HG03139 (cell line): ENCODE results near the gene CDK15.
"Not testable (repeated sequence)": the region's sequence is repeated elsewhere in the genome, so short reads cannot be mapped to it uniquely, and the experiment has no call there.

Source experiments
- ATAC-seq: cut with Tn5 transposase; IDR thresholded peaks from one replicate; pipeline ENCODE4 v1.9.1; 2021; ENCODE audit not compliant: unreplicated experiment

CDK15 gene

DNA sequence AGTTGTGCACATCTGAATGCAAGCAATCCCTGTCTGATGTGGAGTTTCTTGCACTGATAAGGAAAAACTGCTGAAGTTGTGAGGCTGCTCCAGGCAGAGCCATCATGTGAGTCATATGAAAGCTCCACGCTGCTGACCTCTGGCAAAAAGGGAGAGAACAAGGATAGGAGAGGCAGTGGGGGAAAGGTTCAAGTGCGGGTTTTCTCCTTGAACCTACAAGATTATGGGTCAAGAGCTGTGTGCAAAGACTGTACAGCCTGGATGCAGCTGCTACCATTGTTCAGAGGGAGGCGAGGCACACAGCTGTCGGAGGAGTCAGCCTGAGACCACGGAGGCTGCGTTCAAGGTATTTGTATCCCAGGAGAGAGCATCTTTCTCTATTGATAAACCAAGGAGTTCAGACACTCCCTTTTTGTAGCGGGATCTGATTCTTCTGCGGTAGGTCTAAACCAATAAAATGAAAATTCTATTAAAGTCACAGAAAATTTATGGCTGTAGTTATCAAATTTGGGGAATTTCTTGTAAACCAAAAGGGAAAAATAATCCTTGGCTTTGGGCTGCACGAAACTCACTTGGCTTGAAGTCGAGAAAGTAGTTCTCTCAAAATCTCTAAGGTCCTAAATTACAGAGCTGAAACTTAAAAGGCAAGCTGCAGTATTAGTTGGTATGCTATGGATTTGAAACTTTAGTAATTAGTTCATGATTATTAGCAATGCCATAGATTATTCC lies at the start of gene CDK15:
Gene CDK15 (plus strand): TSS at position 96 of the 729 bp plus-strand sequence. CDS start 128 bp downstream, at position 224.
- ATAC-seq: no peak

DNA sequence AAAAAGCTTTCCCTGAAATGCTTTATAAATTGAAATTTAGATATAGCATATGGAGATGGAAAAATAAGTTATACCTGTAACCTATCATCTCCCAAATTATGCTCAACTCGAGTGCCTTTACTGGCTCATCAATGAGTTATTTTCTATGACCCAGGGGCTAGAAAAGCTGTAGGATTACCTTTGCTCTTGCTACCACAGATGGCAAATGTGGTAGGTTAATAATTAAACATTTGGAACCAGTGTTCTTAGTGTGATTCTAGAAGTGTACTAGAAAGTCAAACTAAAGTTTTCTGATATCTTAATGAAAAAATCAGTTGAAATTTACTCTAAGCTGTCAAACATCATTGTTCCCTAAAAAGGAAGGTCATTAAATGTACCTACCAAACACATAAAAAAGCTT lies 48.1 kb upstream of the CDK15 start:
- no peak for ATAC-seq

DNA sequence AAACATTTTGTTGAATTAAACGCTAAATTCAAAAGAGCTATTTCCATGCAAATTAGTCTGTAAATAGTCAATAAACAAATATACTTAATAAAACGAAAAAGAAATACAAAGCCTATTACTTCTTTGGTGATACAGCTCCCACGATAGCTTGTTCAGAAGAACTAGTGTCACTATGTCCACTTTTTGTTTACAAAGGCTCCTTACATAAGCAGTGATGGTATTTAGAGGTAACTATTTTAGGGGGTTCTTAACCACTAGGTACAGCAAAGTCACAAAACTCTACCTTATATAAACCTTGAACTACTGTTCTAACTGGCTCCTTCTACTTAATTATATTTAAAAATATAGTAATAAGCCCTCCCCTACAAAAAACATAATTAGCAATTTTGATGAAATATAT lies 47.5 kb upstream of the CDK15 start:
- no peak for ATAC-seq

DNA sequence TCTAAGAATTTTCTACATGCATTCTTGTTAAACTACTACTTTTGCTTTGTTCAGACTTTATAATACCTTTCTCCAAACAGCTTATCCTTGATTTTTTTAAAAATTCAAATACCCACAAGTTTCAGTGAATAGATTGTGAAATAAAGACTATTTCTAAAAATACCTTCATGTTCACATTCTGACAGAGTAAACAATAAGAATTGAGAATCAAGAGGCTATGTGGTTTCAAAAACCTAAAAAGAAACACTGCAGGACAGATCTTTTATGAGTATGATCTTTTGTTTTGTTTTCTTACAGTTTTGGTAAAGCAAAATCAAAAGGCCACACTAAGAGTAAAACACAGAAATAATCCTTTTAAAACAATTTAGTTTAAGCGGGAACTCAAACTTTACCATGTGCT lies 46.8 kb upstream of the CDK15 start:
- ATAC-seq: no peak

DNA sequence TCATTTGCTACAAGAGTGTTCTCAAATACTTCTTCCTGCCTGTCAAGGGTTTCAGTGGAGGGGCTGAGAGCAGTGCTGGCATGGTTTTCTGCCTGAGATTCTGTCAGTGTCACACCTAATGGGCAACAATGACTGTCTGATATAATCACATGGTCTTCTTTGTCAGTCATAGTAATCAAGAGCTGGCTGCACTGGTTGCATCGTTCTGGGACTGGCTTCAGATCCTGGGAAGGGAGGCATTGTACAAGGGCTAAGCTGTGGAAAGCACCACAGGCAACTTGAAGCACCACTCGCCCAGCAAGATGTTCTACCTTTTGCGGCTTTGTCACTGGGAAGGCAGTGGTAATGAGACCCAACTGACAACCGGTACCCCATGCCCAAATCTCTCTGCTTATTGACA lies 45.2 kb upstream of the CDK15 start:
- ATAC-seq: no peak

DNA sequence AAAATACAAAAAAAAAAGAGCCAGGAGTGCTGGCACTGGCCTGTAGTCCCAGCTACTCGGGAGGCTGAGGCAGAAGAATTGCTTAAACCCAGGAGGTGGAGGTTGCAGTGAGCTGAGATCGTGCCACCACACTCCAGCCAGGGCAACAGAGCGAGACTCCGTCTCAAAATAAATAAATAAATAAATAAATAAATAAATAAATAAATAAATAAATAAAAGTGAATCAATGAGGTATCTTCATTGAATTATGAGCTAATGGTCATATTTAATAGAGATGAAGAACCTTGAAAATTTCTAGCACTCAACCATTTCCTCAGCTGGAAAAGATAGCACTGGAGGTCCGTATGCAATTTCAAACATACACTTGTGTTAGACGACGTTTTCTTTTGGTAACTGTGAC lies 41.9 kb upstream of the CDK15 start:
- not testable (repeated sequence) for ATAC-seq

DNA sequence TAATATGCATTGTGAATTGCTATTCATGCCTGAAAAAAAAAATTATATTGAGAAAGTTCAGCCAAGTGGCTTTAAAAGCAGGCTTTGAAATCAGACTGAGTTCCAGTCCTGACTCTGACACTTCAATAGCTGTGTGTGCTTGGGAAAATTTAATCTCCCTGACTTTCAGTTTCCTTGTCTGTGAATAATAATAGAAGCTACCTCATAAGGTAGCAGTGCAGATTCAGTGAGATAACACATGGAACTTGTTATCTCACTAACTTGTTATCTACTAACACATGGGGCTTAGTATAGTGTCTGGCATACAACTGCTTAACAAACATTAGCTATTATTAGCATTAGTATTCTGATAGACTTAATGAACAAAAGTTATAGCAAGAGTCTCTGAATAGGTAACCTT lies 40.5 kb upstream of the CDK15 start:
- ATAC-seq: no peak

DNA sequence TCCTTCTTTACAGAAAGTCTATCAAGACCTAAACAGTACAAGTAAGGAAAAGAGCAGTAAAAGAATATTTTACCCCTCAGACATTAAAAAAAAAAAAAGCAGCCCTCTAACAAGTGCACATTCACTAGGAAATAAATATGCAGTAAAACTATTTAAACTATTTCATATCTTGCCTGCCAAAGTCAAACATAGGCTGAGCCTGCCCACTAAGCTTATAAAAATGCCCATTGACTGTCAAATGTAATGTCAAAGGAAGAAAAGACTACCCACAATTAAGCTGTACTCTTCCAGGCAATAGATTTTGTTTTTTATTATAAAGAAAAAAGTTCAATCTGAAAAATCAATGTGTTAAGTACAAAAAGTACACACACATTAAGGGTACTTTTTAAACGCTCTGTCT lies 37.4 kb upstream of the CDK15 start:
- no peak for ATAC-seq

DNA sequence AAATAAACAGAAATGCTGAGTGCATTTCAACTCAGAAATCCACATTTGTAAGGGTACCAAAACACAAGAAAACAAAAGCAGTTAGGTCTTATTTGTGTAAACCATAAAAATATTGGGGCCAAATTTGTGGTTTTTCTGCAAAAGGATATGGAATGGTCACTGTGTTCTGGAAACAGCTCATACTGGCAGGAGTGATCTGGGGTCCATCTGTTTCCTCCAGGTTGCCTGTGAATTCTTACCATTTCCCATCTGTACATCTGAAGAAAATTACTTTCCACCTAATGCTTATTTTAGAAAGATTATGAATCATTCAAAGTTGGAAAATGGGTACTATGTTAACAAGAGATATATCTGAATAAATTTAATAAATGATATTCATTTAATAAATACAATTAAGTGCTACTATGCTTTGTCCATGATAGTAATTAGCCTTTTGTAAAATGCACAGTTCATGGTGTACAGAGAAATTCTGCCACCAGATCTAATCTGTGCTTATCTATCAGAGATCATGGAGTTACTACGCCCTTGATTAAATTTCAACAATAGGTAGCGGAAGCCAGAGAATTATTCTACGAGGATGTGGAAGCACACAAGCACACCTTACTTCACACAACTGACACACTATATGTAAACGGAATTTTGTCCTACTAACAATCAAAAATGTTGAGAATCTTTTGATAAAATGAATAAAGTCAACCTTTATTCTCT lies 36.5 kb upstream of the CDK15 start:
- ATAC-seq: no peak

DNA sequence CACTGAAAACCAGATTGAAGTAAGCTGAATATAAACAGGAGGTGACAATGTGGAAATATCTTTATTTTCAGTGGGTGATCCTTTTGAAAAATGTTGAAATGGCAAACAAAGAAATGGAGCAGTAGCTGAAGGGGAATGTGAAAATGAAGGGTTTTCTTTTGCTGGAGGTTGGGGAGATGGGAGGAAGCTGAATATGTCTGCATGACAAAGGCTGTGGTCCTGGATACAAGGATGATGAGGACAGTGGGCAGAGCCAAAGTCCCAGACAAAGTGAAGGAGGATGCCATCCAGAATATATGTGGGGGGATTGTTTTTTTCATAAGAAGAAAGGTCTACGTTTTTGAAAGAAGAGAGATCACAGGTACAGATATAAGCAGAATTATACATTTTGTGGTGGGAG lies 32.3 kb upstream of the CDK15 start:
- ATAC-seq: no peak

DNA sequence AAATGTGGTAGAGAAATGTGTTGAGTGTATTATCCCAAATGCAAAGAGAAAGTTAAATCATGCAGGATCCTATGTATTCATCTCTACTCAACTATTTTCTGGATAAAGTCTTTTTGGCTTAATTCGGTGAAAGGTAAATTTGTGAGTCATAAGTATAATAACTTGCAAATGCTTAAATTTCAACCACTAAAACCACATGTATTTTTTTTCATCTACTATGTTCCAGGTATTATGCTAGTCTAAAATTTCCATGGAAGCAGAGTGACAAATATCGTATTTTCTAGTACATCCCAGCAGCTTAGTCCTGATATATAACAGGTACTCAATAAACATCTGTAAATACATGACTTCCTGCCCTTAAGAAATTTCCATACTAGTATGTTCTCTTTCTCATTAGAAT lies 31.8 kb upstream of the CDK15 start:
- ATAC-seq: no peak

DNA sequence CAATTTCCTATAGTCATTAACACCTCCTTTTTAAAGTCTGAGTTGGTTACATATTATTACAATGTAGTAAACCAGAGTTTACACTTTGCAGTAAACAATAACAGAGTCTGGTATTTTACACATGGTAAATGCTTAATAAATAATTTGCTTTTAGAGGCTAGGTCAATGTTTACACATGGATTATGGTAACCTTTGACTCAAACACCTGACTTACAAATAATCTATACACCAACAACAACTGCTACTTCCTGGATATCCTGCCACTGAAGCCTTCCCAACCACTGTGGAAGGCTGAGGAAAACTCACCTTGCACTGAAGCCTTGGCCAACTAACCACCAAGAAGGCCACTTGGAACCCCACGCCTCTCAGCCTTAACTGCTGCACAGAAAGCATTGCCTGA lies 31.0 kb upstream of the CDK15 start:
- no peak for ATAC-seq

DNA sequence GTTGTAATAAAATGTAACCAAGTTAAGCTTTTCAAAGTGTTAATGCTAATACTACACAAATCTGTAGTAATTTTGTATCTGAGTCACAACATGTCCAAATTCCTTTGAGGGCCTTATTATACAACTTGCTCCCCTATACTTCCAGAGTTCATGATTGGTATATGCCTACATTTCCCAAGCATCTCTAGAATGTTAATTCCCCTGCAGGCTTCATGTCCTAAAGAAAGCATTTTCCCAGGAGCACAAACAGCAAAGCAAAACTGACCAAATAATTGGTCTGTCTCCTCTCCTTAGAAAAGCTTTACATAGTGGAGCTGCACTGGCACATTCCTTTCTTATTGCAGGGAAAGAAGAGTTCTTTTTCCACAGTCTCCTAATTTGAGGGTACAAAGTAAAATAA lies 29.3 kb upstream of the CDK15 start:
- no peak for ATAC-seq

DNA sequence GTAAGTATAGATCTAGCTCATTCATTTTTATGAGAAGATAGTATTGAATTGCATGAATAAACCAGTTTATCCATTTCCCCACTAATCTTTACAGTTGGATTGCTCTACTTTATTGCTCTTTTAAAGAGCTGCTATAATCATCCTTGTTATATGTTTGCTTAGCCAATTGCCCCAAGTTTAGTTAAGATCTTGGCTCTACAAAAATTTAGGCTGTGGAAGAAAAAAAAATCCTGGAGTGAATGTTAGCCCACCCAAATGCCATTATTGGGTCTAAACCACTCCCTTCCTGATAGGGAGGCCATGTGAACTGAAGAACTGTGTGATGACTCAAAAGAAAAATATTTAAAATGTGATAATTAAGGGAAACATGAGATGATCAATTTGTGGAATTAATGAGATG lies 28.5 kb upstream of the CDK15 start:
- ATAC-seq: no peak

DNA sequence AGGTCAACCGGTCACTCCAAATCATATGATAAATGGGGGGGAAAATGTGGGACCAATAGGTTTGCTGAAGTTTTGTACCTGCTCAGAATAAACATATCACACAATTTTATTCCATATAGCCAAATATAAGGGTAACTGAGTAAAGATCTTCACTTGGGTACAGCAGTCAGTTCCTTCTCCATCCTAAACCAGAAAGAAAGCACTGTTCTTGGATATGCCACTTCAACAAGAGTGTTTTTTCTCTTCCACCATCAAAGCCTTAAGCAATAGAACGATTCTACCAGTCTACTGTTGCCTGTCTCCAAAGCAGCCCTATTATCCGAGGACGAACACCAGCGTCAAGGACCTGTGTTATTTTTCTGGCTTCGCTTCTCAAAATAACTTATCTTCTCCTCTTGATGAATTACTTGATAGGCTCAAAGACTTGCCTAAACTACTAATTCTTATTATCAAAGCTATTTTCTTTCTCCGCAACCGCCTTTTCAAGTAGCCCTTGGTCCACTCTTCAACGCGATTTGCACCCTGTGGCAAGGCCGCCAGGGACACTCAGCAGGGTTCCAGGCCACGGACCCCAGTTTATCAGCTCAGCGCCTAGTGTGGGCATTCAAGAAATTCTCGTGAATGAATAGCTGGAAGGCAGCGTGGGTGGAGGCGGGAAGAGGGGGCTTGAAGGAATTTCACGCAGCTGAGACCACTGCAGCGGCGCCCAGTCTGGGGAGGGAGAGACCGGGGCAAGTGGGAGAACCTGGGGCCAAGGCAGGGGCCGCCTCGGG lies 26.2 kb upstream of the CDK15 start:
- ATAC-seq: no peak

DNA sequence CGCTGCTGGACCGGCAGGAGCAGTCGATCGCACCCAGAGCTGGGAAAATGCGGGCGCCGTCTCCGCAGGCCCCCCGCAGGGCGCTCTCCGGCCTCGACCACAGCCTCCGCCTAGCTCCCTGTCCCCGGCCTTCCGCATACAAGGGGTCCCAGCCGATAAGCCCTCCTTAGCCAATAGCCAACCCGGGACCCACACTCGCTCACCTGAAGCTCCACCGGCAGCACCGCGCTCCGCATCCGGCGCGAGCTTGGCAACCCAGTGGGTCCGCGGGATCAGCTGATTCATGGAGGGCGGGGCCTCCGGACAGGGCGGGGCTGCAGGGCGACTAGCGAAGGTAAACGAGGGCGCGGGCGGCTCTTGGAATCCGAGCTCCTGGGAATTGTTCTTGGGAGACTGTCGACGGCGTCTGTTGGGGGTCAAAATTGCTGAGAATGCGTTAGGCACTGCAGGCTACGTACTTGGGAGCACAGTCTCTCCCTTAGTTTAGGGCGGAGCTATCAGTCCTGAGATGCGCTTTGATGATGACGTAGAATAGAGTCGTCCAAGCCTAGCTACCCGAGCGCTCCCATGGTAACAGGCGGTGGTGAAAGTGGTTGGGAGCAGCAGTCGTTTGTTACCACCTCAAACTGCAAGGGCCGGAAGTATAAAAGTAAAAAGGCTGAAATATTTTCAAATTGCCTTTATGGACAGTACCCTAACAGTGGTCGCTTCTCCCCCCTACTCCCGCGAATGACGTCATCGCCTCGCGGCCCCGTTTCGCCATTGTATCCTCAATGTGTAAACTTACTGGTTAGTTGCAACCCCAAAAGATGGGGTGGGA lies 25.5 kb upstream of the CDK15 start, which contains the start of gene ALS2:
Gene ALS2 (minus strand): TSS at position 260 of the 820 bp plus-strand sequence. CDS start 12,048 bp downstream, outside the sequence.
- ATAC-seq: peak; percentile 92

DNA sequence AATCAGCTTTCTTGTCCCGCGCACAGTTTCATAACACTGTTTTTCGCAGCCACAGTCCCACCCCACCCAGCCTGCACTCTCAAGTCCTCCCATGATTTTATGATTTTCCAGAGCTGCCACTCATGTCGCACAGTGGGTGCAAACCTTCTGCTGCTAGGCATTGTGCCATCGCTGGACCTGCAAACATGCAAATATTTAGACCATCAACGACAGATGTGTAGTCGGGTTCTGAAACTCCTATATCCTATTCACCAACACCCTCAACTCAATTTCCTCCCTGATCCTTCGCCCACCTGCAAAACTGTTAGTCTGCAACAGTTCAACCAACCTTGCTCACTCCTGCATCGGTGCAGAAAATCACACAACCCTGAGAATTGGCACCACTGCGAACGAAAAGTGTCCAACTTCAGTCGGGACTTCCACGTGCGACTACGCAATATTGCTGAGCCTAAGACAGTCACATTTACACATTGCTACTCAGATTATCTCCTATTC lies 24.7 kb upstream of the CDK15 start:
- no peak for ATAC-seq

DNA sequence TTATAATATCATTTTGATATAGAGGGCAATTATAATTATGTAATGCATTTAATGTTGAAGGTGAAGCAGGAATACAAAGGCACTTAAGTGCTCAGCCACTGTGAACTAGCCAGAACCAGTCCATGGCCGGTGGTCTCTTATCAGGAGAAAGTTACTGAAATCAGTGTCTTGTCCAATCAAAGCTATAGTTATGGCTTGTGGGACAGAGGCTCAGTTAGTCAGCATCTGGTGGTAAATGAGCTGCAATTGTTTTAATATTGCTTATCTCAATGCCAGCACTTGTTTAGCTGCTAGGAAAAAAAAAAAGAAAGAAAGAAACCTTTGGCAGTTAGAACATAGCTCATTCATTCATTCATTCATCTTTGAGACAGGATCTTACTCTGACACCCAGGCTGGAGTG lies 21.8 kb upstream of the CDK15 start:
- ATAC-seq: no peak

DNA sequence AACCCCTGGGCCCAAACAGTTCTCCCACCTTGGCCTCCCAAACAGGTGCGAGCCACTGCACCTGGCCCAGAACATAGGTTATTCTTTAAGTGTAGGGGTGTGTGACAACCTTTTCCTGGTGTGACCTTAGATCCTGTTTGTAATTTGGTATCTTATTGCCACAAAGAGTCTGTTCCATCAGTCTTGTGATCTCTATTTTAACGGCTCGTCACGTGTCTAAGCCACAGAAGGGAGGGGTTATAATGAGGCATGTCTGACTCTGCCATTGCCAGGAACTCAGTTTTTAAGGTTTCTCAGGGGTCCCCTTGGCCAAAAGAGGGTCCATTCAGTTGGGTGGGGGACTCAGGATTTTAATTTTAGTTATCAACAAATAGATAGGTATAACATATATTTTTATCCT lies 21.2 kb upstream of the CDK15 start:
- no peak for ATAC-seq

DNA sequence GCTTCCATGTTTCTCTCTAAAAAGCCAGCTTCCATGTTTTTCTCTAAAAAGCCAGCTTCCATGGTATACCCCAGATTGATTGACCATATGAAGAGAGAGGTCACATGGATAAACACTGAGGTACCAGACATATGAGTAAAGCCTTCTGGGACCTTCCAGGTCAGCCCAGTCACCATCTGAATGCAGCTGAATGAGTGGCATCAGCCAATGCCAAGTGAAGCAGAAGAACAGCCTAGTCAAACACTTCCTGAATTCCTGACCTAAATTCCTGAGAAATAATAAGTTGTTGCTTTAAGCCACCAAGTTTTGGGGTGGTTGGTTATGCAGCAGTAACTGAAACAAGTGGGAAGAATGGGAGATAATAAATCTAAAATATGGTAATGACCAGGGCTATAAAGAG lies 19.9 kb upstream of the CDK15 start:
- ATAC-seq: no peak

DNA sequence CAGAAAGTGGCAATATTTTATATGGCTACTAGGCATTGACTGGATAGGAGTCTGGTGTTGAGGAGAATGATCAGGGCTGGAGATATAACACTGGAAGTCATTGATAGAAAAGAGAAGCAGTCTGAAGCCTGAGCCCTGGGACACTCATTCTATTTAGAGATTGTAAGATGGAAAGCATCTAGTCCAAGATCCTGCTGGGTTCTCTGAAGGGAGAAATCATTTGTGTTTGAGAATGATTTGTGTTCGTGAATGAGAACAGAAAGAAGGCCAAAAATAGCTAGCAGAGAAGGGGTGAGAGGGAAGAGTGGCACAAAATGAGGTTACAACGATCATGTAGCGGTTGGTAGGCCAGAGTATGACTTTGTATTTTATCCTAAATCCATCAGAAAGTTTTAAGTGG lies 18.0 kb upstream of the CDK15 start:
- no peak for ATAC-seq
